ENCODE measurements around the gene MPIG6B. TPM values are rescaled to one million over a fixed set of nuclear protein-coding genes. Genes with fewer than 3 reads are reported as not detected.

The MPIG6B gene
- total RNA-seq, 1 donor from 2014 or later = not detected

DNA sequence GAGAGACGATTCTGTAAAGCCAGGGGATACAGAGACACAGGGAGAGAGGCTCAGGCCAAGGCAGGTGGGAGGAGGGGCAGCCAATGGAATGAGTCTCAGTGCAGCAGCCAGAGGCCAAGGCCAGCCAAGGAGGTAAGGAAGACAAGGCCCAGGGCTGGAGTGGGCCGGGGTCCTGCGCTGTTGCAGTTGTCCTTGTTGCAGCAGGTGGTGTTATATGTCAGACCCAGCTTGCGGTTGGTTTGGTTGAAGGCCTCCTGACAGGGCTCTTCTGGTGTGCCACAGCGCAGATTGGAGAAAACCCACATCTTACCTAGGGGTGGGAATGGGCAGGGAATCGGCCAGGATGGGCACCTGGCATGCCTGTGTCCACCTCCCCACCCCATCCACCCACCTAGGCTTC lies 4.2 kb upstream of the MPIG6B start:
- intact Hi-C loops (cut with micrococcal nuclease) = no loop called here
- H3K4me3 Mint-ChIP-seq = no peak overlapping the region
- H3K27me3 Mint-ChIP-seq (ENCODE audit: insufficient read depth) = peaks cover 5% of the 10 kb centered on the region
- no peaks in the 10 kb centered on the region for H3K36me3 Mint-ChIP-seq (ENCODE audit: low read depth)
- H3K27ac Mint-ChIP-seq = no peak overlapping the region
- H3K9me3 Mint-ChIP-seq = no peaks in the 10 kb centered on the region
- H3K4me1 Mint-ChIP-seq (ENCODE audit: low read depth) = peaks cover 3% of the 10 kb centered on the region
- no peak for DNase-seq (ENCODE audit: low spot score)

DNA sequence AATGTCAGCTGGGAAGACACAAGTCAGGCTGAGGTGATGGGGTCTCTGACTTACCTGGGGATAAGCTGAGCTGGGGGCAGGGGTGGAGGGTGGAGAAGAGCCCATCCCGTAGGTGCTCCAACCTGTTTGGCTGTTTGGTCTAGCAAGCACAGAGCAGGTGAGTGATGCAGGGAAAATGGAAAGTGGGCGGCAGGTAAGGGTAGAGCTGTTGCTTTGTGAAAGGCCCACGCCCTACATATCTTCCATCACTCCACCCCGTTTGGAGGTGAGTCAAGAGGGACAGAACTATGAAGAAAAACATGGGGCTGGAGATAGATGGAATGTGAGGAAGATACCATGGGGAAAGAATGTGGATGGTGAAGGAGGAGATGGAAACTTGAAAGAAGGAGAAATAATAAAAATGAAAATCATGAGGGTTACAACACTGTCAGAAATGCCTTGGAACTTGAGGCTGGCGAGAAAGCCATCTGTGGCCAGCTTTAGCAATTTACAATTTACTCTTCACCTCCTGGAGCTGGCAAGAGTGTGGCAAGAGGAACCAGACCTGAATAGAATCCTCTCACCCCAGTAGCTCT lies 2.9 kb upstream of the MPIG6B start:
- Mint-ChIP-seq H3K4me1 (ENCODE audit: low read depth) (no peaks in the 10 kb centered on the region), H3K36me3 (ENCODE audit: low read depth) (no peaks in the 10 kb centered on the region), H3K9me3 (no peaks in the 10 kb centered on the region), H3K4me3 (no peak overlapping the region), H3K27me3 (ENCODE audit: insufficient read depth) (no peaks in the 10 kb centered on the region), H3K27ac (no peak overlapping the region)
- DNase-seq (ENCODE audit: low spot score) = no peak
- intact Hi-C loops (cut with micrococcal nuclease) = no loop called here

DNA sequence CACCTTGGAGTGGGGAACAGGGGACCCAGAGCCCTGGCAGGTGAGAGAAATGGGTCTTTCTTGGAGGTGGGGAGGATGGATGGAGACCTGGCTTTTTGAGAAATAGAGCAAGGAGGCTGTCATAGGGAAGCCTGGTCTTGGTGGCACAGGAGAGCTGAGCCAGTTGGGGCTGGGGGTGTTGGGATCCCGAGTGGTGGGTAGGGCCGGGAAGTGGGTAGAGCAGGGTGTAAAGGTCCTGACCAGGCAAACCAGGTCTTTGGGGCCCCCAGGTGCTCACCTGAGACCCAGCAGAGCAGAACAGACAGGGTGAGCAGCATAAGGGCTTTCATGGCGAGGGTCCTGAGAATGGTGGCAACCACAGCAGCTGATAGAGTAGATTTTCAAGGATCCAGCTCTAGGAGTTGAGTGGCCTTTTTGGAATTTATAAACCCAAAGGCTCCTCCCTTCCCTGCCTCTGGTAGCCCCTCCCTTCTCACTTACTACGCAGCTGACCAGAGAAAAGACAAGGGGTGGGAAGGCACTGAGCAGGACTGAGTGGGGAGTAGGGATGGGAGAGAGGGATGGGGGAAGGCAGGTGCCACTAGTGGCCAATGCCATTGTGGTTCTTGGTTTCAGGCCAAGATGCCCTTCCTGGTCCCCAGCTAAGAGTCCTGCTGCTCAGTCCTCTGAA lies 1.7 kb upstream of the MPIG6B start, which contains the start of gene LY6G6C:
TSS of gene LY6G6C (minus strand) at position 396 of the 670 bp plus-strand sequence. CDS start at position 329, 67 bp downstream.
- Mint-ChIP-seq H3K4me1 (ENCODE audit: low read depth) (peaks cover 11% of the 10 kb centered on the region), H3K4me3 (no peak within 1 kb of the TSS), H3K36me3 (ENCODE audit: low read depth) (no peaks in the 10 kb centered on the region), H3K9me3 (no peaks in the 10 kb centered on the region), H3K27me3 (ENCODE audit: insufficient read depth) (no peaks in the 10 kb centered on the region), H3K27ac (no peak within 1 kb of the TSS)
- intact Hi-C loops (cut with micrococcal nuclease) = no loop called here
- DNase-seq (ENCODE audit: low spot score) = no peak

DNA sequence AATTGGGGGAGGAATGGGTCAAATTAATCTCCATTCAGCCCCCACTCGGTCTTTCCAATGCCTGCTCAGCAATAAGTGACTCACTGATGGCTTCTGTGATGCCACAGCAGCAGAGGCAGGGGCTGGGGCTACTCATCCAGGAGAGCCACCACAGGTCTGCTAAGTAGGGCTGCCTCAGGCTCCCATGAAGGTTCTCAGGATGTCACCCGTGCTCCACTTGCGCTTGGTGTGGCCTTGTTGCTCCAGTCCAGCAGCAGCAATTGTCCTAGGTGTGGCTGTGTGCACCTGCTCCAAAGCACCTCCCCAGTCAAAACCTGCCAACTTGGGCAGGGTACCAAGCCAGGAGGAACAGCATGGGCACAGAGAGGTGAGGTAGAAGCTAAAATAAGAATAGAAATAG lies 1.0 kb upstream of the MPIG6B start:
- Mint-ChIP-seq H3K27ac (no peak overlapping the region), H3K4me1 (ENCODE audit: low read depth) (peaks cover 18% of the 10 kb centered on the region), H3K27me3 (ENCODE audit: insufficient read depth) (no peaks in the 10 kb centered on the region), H3K36me3 (ENCODE audit: low read depth) (no peaks in the 10 kb centered on the region), H3K4me3 (no peak overlapping the region), H3K9me3 (no peaks in the 10 kb centered on the region)
- DNase-seq (ENCODE audit: low spot score) = no peak
- intact Hi-C loops (cut with micrococcal nuclease) = no loop called here

DNA sequence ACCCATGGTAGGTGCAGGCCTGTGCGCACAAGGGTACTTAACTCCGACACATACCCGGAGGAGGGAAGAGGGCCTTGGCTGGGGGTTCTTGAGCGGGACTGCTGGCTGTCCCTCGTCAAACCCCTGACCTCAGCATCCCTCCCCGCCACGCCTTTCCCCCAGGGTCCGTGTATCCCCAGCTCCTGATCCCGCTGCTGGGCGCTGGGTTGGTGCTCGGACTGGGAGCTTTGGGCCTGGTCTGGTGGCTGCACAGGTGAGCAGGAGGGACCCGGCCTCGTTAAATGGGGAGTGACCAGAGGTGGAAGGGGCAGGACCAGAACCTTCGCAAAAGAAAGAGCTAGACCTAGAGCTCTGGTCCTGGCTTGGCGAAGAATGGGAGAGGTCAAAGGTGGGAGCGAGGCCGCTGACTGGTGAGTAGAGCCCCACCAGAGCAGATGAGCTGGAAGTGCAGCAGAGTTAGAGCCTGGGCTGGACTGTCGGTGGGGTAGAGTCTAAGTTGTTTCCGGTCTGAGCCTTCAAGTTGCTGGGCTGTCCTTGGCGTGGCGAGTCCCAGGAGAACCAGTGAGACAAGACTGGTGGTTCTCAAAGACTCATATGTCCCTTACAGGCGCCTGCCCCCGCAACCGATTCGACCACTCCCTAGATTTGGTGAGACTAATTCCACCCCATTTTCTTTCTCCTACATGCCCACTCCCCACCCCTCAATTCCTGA lies 963 bp downstream of the MPIG6B start:
- Mint-ChIP-seq H3K27ac (no peak overlapping the region), H3K36me3 (ENCODE audit: low read depth) (no peaks in the 10 kb centered on the region), H3K9me3 (no peaks in the 10 kb centered on the region), H3K4me1 (ENCODE audit: low read depth) (peaks cover 27% of the 10 kb centered on the region), H3K4me3 (no peak overlapping the region), H3K27me3 (ENCODE audit: insufficient read depth) (no peaks in the 10 kb centered on the region)
- intact Hi-C loops (cut with micrococcal nuclease) = no loop called here
- DNase-seq (ENCODE audit: low spot score) = no peak

DNA sequence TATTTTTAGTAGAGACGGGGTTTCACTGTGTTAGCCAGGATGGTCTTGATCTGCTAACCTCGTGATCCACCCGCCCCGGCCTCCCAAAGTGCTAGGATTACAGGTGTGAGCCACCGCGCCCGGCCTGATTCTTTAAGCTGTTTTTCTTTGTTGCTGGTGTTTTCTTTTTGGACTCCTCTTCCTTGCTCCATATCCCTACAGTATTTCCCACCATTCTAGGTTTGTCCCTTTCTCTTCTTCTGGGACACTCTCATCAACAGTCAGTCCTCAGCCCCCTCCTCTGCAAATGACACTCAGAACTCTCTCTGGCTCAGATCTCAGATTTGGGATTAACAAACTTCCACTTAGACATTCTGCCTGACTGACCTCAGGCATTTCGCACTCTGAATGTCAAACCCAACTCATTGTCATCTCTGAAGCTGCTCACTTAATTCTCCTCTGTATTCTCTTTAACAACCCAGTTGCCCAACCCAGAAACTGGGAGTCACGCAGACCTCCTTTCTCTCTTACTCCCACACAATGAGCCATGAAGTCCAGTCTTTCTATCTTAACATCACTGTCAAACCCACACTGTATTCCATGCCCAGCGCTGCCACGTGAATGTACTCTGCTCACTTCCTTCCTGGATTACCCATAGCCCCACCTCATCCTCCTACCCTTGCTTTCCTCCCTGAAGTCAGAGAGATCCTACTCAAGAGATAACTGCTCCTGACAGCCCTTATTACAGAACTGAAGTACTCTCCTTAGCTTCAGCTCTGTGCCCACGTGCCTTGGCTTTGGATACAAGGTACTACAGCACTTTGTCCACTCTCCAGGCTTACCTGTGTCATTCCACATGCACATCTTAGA lies 2.6 kb downstream of the MPIG6B start:
- H3K36me3 Mint-ChIP-seq (ENCODE audit: low read depth) = peaks cover 6% of the 10 kb centered on the region
- DNase-seq (ENCODE audit: low spot score) = no peak
- no peaks in the 10 kb centered on the region for H3K9me3 Mint-ChIP-seq
- intact Hi-C loops (cut with micrococcal nuclease) = no loop called here
- peak overlapping the region; percentile 2 for H3K27ac Mint-ChIP-seq
- no peaks in the 10 kb centered on the region for H3K27me3 Mint-ChIP-seq (ENCODE audit: insufficient read depth)
- no peak overlapping the region for H3K4me3 Mint-ChIP-seq
- peaks cover 40% of the 10 kb centered on the region for H3K4me1 Mint-ChIP-seq (ENCODE audit: low read depth)

DNA sequence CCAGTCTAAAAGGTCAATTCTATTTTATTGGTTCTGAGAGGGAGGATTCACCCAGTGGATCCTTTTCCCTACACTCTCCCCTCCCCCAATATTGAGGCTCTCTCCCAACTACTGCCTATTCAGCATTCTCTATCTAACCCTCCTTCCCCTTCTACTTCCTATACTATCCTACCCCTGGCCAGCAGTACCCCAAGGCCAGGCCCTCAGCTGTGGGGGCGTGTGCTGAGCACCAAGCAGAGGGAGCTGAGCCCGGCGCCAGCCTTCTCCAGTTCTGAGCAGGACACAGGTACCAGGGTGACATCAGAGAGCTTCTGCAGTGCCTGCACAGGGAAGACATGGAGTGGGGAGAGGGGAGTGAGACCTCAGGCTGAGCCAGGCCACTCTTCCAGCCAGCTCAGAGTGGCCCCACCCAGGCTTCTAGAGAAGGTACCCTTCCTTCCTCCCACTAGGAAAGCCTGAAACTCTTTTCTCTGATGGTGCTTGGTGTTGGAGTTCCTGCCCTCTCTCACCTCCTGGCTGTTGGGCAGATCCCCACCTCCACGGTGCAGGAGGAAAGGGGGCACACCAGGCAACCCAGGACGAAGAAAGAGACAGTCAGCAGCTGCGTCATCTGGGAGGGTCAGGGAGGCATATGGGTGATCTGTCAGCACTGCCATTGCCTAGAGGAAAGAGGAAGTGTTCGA lies 4.0 kb downstream of the MPIG6B start:
- Mint-ChIP-seq H3K27ac (peak overlapping the region; percentile 73), H3K9me3 (no peaks in the 10 kb centered on the region), H3K4me1 (ENCODE audit: low read depth) (peaks cover 40% of the 10 kb centered on the region), H3K27me3 (ENCODE audit: insufficient read depth) (no peaks in the 10 kb centered on the region), H3K36me3 (ENCODE audit: low read depth) (peaks cover 14% of the 10 kb centered on the region), H3K4me3 (peak overlapping the region; percentile 64)
- intact Hi-C loops (cut with micrococcal nuclease) = no loop called here
- no peak for DNase-seq (ENCODE audit: low spot score)

DNA sequence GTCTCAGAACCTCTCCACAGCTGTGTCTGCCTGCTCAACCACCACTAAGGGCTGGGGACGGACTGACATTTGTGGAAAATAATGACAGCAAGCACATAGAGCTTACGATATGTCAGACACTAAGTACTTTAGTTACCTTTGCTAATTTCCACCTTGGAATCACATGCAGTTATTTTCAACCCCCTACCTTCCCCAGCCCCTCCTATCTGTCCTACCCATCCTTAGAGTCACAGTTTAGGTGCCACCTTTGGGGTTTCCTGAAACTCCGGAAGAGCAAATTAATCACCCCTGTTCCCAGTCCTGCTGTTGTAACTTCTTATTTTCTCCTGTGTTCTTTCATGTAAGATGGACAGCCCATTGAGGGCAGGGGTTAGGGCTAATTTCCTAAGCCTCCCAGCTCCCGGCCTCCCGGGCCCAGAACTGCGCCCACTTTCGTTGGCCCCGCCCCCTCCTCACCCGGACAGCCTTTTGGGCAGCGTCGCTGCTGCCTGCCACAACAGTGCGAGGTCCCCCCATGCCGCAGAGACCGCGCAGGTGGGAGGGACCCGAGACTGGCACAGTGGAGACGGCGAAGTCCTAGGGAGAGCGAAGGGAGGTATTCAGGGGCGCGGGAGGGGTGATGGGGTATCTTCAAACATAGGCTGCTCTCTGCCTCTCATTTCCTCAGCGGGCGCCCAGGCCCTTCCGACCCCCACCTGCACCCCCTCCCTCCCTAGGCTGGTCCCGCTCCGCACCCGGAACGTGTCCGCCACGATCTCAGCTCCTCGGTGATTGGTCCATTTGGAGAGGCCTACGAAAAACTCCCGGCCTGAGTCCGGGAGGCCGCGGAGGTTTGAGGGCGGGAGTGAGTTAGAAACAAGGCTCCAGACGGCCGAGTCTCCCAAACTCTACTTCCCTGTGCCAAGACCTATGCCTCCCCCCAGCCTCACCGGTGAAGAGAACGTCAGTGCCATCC lies 4.8 kb downstream of the MPIG6B start:
- H3K4me3 Mint-ChIP-seq = peak overlapping the region; percentile 64
- peaks cover 40% of the 10 kb centered on the region for H3K4me1 Mint-ChIP-seq (ENCODE audit: low read depth)
- peaks cover 14% of the 10 kb centered on the region for H3K36me3 Mint-ChIP-seq (ENCODE audit: low read depth)
- intact Hi-C loops (cut with micrococcal nuclease) = loop anchor here (2.0 kb wide), 1 partner anchor 169 kb away; the partner anchor contains the start of gene EHMT2
- no peaks in the 10 kb centered on the region for H3K27me3 Mint-ChIP-seq (ENCODE audit: insufficient read depth)
- DNase-seq (ENCODE audit: low spot score) = no peak
- no peaks in the 10 kb centered on the region for H3K9me3 Mint-ChIP-seq
- H3K27ac Mint-ChIP-seq = peak overlapping the region; percentile 73

DNA sequence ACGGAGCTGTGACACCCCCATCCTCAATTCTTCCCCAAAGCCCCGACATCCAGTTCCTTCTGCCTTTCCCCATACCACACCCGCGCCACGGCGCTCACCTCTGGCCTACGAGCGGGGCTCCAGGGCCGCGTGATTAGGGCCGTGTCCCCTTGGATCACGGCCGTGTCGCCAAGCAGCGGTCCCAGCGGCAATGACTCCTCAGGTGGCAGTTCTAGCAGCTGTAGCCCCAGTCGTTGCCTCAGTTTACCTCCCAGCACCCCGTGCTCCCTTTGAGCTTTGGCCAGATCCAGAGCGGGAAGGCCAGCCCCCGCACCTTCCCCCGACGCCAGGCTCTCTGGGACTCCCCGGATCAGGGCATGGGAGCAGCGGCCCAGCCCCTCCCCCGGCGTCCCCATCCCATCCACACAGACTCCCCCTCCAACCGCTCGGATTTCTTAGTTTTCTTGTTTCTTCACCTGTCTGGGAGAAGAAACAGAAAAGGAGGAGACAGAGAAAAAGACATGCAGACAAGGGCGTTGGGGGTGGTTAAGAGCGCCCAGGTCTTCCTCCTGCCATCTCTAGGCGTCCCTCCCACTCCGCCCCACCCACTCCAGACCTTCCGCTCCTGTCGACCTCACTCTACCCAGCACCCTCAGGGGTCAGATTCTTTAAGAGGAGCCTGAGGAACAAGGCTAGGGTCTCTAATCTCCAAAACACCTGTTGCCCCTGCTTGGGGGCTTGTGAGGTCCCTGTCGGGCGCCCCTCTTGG lies 5.8 kb downstream of the MPIG6B start, which contains the start of gene DDAH2:
TSS of gene DDAH2 (minus strand) at position 533 of the 748 bp plus-strand sequence. CDS start at position 395, 138 bp downstream.
- peak within 1 kb of the TSS; percentile 95 for H3K4me3 Mint-ChIP-seq
- no peaks in the 10 kb centered on the region for H3K9me3 Mint-ChIP-seq
- intact Hi-C loops (cut with micrococcal nuclease) = loop anchor here (1.0 to 2.0 kb wide), 6 partner anchors 9 to 168 kb away; partner anchors contain the start of genes ABHD16A and EHMT2
- no peaks in the 10 kb centered on the region for H3K27me3 Mint-ChIP-seq (ENCODE audit: insufficient read depth)
- peaks cover 48% of the 10 kb centered on the region for H3K4me1 Mint-ChIP-seq (ENCODE audit: low read depth)
- peak within 1 kb of the TSS; percentile 74 for H3K27ac Mint-ChIP-seq
- no peak for DNase-seq (ENCODE audit: low spot score)
- peaks cover 23% of the 10 kb centered on the region for H3K36me3 Mint-ChIP-seq (ENCODE audit: low read depth)

DNA sequence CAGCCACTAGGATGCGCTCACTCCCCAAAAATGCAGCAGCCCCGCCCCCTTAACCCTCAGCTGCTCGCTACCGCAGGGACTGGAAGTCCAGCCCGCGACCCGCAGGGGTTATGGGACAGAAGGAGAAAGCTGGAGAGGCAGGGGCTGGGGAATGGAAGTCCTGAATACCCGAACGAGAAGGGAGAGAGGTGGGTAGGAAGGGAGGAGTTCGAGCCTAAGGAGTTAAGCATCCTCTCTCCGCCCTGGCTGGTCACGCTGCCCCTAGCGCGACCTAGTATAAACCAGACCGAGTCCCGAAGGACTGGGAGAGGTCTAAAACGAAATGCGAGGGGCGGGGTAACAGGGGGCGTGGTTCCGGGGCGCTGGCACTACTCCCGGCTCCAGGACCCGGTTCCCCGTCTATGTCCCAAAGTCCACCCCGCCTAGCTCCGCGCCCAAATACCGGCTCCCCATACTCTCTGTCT lies 6.4 kb downstream of the MPIG6B start:
- peak; percentile 68 for DNase-seq (ENCODE audit: low spot score)
- no peaks in the 10 kb centered on the region for H3K9me3 Mint-ChIP-seq
- H3K27ac Mint-ChIP-seq = peak overlapping the region; percentile 74
- H3K4me3 Mint-ChIP-seq = peak overlapping the region; percentile 95
- peaks cover 29% of the 10 kb centered on the region for H3K36me3 Mint-ChIP-seq (ENCODE audit: low read depth)
- peaks cover 54% of the 10 kb centered on the region for H3K4me1 Mint-ChIP-seq (ENCODE audit: low read depth)
- intact Hi-C loops (cut with micrococcal nuclease) = loop anchor here (1.0 to 2.0 kb wide), 6 partner anchors 9 to 167 kb away; partner anchors contain the start of genes ABHD16A and EHMT2
- H3K27me3 Mint-ChIP-seq (ENCODE audit: insufficient read depth) = no peaks in the 10 kb centered on the region

All from activated T-helper 1 cell treated with anti-CD3 and anti-CD28 coated beads, Interleukin-12 subunit alpha, Interleukin-12 subunit beta, Interleukin-2, Interleukin-4 antibody, amounts not matched to agents 30 ng/mL and 10 ng/mL and 1 ng/mL, durations not matched to agents 14 hours and 24 hours and 36 hours (primary cell).